CD4-positive, alpha-beta T cell treated with Interleukin-17A for 4 hours (primary cell): ENCODE measurements around the gene RETREG2.
A peak's percentile ranks its signal among the peaks of the same experiment; 100 is the strongest.
"Not testable (repeated sequence)": the region's sequence is repeated elsewhere in the genome, so short reads cannot be mapped to it uniquely, and the experiment has no call there.

Source experiments
- DNase-seq: peaks from one replicate; pipeline ENCODE4 v3.0.0-alpha.2; 2020; ENCODE audit warnings: mixed read lengths

The RETREG2 gene

DNA sequence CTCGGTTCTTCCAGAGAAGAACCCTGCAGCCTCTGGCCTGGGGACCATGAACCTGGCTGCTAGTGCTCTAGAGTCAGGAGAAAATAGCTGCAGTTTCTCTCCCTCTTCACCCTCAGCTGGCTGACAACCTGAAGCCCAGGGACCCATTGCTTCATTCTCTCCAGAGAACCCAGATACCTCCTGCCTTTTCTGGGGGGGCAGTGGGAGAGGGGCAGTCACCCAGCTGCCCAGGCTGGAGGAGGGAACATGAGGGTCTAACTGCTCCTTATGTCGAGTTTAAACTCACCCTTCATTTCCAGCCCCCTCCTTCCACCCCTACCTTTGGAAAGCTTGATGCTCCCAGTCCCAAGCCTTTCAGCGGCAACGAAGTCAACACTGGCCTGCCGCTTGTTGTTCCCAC is 20.9 kb downstream of the RETREG2 start:
- DNase-seq = no peak

- no peak for DNase-seq
Observed at GRCh38 chr2:219199470-219200211, 21.6 kb downstream of the RETREG2 start.

- DNase-seq = not testable (repeated sequence)
Observed at GRCh38 chr2:219200502-219201326, 22.6 kb downstream of the RETREG2 start.

DNA sequence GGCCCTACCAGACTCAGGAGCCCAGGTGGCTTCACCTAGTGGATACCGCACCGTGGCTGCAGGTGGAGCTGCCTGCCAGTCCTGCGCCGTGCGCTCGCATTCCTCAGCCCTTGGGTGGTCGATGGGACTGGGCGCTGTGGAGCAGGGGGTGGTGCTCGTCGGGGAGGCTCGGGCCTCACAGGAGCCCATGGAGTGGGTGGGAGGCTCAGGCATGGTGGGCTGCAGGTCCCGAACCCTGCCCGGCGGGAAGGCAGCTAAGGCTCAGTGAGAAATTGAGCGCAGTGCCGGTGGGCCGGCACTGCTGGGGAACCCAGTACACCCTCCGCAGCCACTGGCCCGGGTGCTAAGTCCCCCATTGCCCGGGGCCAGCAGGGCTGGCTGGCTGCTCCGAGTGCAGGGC is 23.3 kb downstream of the RETREG2 start:
- DNase-seq = not testable (repeated sequence)

GRCh38 chr2:219204425-219205164 is 26.5 kb downstream of the RETREG2 start:
- DNase-seq = no peak

- DNase-seq = no peak
Observed at GRCh38 chr2:219205165-219205538, 27.1 kb downstream of the RETREG2 start.

- DNase-seq = no peak
Observed at GRCh38 chr2:219205981-219206327, 27.9 kb downstream of the RETREG2 start.

- peak; percentile 97 for DNase-seq
Observed at GRCh38 chr2:219206328-219207133, 28.5 kb downstream of the RETREG2 start, which contains the start of gene ZFAND2B. Gene ZFAND2B, plus strand, starts transcription at chr2:219206782. Its CDS starts 206 bp downstream, at chr2:219206988.

GRCh38 chr2:219207134-219207883 is 29.2 kb downstream of the RETREG2 start:
- DNase-seq = no peak

GRCh38 chr2:219207884-219208740 is 30.0 kb downstream of the RETREG2 start:
- DNase-seq = no peak

DNA sequence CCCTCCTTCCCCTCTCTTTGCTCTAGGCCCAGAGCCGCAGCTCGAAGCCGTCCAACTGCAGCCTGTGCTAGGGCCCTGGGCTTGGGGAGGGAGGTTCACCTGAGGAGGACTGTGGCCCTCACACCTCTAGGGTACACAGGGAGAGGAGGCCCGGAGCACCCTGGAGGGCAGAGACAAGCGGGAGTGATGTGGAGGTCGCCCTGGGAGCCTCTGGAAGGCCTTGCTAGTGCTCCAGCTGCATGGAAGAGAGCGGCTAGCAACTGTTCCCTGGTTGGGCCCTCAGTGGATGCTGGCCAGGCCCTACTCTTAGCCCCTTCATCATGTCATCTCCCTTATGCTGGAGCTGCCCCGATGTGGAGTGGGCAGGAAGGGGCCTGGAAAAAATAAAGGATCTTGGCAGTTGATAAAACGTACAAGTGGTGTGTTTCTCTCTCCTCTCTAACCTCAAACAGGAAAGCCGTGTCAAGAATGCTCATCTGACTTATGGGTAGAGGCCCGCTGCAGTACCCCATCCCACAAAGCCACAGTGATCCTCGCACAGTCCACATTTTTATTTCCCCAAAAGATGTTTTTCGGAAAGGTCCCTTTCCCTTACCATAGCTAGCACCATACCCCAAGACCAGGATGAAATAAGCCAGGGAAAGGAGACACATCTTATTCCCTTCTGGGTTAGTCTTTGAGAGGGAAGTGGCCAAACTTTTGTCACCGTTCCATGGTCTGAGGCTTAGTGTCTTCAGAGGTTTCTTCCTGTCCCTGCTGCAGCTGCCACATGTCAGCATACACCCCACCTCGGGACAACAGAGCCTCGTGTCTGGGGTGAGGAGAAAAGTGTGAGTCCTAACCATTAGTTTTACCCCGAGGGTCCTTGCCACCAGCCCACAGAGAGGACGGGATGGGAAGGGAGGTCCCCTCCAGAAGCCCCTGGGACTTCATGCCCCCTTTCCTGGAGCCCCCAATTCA is 31.4 kb downstream of the RETREG2 start:
- DNase-seq = no peak

DNA sequence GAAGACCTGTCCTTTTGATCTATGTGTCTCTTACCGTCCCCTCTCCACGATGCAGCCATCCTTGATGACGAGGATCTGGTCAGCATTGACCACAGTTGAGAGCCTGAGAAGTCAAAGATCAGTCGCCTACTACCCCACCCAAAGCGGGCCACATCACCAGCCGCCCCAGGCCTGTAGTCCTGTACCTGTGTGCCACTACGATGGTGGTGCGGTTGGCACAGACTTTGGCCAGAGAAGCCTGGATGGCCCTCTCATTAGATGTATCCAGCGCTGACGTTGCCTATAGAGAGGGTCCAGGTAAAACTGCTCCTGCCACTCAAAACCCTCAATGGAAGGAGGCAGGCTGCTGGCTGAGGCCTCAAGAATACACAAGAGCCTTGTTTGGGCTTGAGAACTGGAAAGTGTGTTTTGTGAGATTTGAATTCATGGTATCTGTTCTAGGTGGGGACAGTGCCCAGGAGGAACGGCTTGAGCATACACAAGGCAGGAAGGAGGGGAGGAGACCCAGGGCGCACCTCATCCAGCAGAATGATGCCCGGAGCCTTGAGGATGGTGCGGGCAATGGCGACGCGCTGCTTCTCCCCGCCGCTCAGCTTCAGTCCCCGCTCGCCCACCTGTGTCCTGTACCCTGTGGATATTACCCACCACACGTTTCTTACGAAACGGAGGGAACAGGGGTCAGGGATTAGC is 32.3 kb downstream of the RETREG2 start:
- DNase-seq = no peak

- DNase-seq = no peak
Observed at GRCh38 chr2:219210886-219211362, 32.8 kb downstream of the RETREG2 start.

DNA sequence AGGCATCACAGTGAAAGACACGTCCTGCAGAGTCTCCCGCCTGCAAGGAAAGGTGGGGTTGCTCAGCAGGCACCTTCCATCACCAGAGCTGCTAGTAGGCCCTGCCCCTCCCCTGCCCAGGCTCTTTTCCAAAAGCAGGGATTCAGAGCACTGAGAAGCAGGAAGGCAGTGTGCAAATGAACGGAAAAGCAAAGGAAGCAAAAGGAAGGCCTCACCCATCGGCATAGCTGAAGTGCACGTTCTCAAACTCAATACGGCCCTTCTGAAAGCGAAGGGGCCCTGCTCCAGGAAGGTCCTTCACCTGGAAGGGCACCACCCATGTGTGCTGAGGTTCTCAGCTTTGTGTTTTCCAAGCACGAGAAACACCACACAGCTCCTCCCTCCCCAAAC is 34.9 kb downstream of the RETREG2 start:
- no peak for DNase-seq

- no peak for DNase-seq
Observed at GRCh38 chr2:219213486-219214071, 35.5 kb downstream of the RETREG2 start.

GRCh38 chr2:219214141-219214540 is 36.1 kb downstream of the RETREG2 start:
- DNase-seq = no peak

DNA sequence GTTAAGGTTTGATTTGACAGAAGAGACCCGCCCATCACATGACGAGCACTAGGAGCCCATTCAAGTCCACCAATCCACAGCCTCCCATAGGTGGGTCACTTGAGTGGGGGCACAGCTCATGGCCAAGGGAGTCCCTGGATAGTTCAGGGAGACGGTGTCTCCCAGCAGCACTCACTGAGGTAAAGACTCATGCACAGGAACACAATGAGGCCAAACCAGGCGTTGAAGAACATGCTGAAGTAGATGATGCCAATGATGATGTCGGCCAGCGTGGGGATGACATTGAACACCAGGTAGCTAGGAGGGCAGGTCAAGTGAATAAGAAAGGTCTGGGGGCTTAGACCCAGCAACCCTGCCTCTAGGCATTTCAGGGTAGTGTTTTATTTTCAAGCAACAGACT is 36.7 kb downstream of the RETREG2 start:
- DNase-seq = no peak

DNA sequence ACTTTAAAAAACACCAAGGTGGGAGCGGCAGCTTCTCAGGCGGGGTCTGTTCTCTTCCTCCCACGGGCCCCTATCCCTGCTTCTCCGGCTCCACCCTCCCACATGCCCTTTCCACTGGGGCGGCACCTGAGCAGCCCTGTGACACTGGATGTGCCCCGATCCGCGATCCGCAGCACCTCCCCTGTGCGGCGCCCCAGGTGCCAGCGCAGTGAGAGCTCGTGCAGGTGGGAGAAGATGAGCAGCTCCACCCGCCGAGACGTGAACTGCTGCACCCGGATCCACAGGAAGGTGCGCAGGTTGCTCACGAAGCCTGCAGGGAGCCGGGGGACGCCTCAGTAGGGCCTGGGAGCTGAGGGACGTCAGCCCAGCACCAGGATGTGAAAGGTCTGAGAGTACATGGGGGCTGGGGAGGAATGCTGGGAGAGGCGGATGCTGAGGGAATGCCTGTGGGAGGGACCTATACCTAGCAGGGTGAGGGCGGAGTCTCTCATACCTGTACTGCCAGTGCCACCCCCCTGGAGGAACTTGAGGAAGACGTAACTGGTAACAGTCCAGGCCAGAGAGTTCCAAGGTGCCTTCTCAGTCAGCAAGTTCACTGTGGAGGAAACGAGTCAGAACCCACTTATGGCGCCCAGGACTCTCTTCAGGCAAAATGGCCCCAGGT is 37.9 kb downstream of the RETREG2 start:
- DNase-seq = no peak
